HG02623 (cell line): ENCODE measurements around the gene CTNNA3.

Experiments used
- ATAC-seq: cut with Tn5 transposase; IDR thresholded peaks from one replicate; pipeline ENCODE4 v1.9.1; 2021; ENCODE audit warnings: moderate library complexity; ENCODE audit not compliant: unreplicated experiment

Gene CTNNA3

DNA sequence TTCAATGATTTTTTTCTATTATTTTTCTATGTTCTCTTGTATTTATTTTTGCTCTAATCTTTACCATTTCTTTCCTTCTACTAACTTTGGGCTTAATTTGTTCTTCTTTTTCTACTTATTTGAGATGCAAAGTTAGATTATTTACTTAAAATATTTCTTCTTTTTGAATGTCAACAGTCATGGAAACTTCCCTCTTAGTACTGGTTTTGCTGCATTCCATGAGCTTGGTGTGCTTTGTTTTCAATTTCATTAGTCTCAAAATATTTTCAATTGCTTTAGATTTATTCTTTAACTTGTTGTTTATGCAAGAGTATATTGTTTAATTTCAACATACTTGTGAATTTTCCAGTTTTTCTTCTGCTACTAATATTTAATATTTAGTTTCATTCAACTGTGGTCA is 539.8 kb downstream of the CTNNA3 start:
- no peak for ATAC-seq

DNA sequence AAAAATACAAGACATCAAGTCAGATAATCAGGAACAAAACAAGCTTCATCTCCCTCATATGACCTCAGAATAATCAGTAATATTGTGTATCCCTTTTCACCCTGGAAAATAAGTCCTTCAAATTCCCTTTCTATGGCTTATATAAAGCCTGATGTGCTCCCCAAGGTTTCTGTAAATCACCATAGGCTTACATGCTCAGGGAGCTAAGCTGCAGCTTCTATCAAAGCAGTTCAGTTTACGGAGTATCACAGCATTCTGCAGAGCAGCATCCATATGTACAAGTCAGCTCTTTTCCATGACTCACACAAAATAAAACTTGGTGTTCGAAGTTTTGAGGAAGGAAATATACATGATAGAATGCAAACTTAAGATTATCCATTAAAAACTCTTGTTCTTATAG is 544.5 kb downstream of the CTNNA3 start:
- ATAC-seq: no peak

DNA sequence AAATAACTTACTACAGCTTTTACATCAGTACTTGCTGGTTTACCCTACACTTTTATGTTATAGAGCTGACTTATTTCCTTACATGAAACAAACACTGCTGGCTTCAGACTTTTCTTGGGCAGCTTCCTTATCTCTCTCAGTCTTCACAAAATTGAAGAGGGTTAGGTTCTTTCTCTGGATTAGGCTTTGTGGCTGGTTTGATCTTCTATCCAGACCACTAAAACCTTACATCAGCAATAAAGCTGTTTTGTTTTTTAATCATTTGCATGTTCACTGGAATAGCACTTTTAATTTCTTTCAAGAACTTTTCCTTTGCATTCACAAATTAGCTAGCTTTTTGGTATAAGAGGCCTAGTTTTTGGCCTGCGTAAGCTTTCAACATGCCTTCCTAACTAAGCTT is 551.5 kb downstream of the CTNNA3 start:
- no peak for ATAC-seq

DNA sequence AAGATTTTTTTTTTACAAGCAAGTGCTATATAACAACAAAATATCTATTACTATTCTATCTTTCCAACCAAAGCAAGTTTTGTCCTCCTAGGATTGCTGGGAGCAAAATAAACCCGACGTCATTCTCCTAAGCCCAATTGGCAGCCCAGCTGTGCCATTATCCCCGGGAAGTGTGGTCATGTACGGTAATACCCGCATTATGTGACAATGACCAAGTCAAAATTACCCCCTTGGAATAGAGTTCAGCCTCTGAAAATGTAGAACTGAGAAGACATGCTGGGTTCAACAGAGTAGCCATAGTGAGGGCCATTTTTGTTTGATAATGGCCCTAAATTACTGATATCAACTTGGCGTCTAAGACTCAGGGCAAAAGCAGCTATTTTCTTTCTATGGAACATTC is 554.7 kb downstream of the CTNNA3 start:
- no peak for ATAC-seq

DNA sequence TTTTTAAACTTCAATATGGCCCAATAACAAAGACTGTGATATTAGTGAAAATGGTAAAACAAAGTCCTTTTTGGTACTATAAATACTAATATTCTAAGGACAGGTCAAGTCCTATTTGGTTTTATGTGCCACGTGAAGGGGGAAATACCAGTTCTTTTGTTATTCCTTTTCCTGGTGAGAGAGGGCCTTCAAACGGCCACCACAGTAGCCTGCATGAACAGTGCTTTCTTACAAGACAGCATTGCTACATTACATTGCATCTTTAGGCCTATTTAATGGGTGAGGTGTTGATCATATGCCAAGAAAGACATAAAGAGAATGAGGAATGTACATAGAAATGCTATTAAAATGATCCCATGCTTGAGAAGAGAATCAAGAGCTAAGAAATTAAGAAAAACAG is 555.4 kb downstream of the CTNNA3 start:
- no peak for ATAC-seq

DNA sequence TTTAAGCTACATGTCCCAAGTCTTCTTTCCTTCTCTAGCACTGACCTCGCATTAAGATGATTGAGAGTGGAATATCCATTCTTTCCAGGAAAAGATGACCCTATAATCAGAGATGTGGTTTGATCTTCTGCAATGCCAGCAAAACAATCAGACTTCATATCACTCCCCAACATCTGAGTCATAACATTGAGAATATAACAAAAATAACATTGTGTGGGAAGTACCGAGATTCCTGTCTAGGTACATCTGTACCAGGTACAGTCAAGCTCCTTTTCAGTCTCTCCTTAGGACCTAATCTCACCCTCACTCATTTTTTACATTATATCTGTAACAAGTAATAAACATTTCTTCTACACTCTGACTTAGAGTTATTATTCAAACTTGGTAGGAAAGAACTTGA is 568.6 kb downstream of the CTNNA3 start:
- no peak for ATAC-seq

DNA sequence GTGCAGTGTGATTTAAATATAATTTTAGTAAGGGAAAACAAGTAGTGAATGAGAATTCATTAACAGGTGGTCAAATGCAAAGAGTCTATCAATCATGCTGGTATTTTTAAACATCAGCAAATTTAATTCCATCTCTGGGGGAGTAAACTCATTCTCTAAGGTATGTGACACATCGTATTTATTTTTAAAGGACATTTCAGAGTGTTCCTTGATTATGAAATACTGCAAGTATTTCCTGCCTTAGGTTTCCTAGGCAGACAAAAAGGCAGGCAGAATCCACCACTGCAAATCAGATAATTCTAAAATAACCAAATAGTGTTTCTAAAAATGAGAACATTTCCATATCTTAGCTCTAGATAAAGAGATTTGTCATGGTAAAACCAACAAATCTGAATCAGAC is 576.3 kb downstream of the CTNNA3 start:
- ATAC-seq: no peak

DNA sequence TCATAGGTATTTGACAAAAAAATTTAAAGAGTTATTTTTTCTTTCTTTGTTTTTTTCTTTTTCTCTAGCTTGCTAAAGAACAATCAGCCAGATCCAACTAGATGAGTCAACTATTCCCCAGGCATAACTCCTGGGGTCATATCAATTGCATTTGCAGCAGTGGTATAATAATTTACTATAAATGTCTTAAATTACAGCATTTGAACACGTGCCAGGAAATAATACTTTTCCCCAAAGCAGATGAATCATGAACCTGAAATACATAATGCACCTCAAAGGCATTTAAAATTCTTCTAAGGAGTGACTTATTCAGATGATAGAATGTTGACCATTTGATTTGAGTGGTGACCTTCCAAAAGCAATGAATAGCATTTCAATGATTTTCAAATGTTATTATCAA is 580.0 kb downstream of the CTNNA3 start:
- ATAC-seq: no peak

DNA sequence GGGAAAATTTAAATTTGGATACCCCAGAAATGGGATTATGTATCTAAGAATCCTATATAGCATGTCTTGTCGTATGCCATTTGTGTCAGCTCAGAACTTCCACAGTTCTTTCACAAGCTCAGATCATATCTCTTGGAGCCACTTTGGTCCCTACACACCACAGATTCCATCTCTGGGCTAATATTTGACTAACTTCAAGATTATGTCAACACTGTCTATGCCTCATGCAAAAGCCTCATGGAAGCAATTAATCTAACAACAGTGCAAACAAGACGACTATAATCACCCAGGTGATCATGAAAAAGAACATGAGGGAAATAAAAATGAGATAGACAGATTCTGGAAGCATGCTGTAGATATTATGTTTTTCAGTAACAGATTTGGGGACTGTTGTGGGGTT is 581.0 kb downstream of the CTNNA3 start:
- ATAC-seq: no peak

DNA sequence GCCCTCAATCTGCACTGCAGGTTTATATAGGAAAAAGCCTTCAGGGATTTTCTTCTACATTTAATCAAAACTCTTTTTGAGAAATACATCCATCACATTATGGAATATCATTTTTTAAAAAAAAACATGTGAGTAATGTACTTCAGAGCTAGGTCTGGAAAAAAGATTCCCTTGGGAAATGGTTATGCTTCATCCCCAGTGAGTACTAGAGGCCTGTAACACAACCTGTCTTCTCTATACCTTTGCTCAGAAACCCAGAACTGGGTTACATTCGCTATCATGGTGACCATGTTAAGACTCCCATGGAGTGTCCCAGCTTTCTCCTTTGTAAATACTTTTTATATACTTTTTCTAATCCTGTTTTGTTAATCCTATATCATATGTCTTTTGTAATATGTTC is 583.2 kb downstream of the CTNNA3 start:
- ATAC-seq: no peak

DNA sequence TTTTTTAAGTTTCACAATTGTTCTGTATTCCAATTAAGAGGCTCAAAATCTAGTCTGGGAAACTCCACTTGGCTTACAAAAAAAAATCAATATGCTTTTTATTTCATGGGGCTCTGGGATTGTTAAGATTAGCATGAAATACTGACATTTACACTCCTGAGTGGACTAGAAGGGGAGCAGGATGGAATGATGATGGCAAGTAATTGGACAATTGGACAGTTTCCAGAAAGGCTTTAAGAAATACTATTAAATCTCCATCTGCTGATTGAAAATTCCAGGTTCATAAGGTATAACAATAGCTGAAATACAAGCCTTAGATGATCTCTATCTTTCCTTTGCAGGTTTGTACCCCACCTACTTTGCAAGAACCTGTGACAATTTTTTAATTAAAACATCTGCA is 585.7 kb downstream of the CTNNA3 start:
- no peak for ATAC-seq

DNA sequence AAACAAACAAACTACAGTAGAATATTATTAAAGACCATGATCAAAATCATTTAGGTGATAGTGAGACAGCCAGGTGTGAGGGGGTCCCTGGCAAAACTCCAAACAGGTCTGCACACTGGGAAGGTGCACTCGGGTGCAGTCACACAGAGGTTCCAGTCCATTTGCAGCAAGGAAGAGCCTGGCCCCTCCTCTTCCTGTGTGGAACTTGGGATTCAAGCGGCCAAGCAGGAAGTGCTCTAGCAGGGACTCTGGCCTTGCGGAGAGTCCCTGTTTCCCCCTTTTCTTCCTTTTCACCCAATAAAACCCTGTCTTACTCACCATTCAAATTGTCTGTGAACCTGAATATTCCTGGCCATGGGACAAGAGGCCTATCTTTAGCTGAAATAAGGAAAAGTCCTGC is 588.3 kb downstream of the CTNNA3 start:
- ATAC-seq: no peak

DNA sequence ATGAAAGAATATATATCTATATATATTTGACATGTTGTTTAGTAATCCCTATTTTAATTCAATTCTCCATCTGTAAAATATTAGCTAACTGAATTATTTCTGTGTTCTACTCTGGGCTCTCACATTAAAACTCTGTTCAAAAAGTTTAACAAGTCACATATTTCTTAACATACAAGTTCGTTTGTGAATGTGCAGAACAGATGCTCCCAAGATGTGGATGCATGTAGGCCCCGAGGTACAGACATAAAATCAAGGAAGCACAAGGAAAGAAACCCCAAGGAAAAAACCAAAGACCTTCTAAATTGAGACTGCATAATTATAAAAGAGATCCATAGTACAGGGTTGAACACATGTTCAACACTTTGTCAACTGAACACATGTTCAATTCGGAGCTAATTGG is 595.0 kb downstream of the CTNNA3 start:
- ATAC-seq: no peak

DNA sequence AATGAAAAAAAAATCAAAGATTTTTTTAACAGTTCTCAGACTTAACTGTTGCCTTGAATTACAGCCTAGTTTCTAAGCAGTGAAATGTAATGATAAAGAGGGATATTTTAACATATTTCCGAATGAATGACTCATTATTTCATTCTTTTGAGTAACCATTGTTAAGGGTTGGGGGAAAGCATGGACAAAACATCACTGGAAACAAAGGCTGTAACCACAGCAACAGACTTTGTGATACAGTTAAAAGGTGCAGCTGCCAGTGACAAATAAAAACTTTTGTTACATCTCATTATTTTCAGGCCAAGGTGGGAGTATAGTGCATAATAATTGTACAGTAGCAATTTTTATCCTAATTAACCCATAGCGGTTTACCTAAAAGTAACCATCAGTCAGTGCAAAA is 597.5 kb downstream of the CTNNA3 start:
- ATAC-seq: no peak

DNA sequence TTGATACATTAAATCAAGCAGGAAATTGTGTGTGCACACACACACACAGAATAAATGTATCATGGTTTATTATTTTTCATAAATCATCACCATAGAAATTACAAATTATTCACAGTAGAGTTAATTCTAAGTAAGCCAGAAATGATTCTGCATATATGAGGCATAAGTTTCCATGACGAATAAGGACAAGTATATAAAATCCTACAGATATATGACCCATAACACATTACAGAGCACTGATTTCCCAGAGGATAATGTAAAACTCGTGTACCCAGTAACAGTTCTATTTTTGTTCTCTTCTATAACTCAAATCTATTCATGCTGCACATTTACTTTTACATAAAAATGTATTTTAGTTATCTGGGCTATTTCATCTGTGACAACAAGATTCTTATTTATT is 600.5 kb downstream of the CTNNA3 start:
- no peak for ATAC-seq

DNA sequence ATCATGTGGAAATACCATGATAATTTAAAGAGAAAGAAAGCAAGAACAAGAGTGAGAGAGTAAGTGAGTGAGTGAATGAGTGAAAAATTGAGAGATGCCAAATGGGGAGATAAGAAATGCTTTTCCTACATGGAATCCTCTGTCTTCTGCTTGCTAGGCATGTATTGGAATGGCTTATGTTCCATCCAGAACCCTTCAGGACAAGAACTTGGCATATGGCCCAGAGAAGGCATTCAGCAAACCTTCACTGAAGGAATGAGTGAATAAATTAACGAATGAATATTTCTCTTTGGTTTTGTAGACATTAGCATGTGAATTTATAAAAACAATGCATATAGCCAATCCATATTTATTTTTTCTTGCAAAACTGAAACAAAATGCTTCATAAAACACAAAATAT is 608.0 kb downstream of the CTNNA3 start:
- no peak for ATAC-seq

DNA sequence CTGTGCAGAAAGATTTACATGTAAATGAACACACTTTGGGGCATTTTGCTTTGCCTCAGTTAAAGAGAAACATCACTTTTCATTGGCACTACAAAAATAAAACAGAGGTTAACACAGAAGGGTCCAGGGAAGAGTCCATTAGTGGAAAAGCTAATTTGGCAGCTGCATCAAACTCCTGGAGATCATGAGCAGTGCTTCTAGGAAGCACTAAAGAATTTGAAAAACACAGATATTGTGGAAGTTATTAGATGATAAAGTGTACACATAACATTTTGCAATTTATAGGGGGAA is 608.9 kb downstream of the CTNNA3 start:
- ATAC-seq: no peak

DNA sequence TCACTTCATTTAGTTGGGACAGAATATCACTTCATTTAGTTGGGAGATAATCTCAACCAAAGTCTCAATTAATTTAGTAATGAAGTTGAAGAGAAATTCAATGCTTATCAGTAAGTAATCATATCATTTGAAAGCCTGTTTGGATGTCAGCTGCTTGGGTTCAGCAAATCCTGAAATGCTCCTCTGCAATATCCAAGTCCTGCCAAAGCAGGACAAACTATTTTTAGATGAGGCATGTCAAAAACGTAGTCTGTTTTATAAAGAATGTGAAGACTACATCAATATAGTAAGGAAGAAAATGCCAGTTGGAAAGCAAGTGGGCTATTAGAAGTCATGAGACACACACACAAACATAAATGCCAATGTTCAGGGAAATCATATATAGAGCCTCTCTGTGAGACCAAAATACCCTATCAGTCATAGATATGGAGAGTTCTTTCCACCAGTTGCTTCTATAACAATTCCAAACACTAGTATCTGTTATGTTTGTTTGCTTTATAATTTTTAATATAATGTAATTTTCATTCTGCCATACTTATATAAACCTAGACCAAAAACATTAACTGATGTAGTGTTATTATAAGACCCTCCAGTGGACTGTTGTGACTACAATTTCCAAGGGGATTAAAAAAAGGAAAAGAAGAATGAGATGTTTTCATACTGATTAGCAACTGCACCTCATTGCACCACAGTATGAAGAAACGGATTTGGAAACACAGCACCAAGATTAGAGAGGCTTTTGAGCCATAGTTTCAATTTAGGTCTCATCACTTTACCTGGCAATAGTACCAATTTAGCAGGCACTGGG is 609.5 kb downstream of the CTNNA3 start:
- no peak for ATAC-seq

DNA sequence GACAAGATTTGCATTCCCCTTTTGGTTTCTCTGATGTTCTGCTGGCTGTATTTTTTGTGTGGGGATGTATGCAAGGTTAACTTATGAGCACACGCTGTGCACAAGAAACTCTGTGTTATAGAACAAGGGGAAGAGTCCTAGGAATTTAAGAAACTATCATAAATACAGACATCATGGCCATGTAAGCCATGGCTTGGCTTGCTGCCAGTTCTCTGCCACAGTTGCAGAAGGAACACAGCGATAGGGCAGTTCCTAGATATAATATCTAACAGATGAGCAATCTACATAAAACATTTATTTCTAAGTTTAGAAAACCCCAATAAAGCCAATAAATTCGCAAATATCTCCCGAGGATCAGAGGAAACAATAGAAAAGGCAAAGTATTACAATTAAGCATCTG is 616.9 kb downstream of the CTNNA3 start:
- ATAC-seq: no peak

DNA sequence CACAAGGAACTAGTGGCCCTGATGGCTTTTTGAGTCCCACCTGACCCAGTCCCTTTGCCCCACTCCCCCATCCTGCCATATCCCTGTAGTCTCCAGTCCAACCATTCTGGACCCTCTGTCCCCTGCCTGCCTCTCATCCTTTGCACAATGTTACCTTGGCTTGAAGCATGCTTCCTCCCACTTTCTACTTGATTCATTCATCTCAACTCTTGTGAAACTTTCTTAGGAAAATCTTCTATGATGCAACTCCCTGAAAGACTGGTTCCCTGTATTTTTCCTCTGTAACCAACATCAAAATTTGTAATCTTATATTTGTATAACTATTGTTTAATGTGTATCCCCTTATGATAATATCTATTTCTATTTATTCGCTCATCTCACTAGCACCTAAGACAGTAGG is 618.6 kb downstream of the CTNNA3 start:
- ATAC-seq: no peak

DNA sequence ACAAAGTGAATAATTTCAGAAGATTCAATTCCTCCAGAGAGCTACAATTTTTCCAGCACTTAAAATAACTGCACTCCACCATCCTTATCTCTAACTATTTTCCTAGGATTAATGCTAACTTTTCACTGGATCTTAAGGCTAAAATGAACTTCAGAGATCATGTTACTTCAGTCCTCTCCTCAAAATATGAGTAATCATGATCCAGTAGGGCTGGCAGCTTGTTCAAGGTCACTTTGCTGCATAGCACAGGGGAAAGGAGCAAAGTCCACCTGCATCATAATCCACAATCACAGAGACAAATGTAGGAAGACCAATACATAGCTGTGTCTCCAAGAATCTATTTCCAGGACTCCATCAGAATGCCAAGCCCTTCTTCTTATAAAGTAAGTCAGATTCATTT is 619.9 kb downstream of the CTNNA3 start:
- ATAC-seq: no peak

DNA sequence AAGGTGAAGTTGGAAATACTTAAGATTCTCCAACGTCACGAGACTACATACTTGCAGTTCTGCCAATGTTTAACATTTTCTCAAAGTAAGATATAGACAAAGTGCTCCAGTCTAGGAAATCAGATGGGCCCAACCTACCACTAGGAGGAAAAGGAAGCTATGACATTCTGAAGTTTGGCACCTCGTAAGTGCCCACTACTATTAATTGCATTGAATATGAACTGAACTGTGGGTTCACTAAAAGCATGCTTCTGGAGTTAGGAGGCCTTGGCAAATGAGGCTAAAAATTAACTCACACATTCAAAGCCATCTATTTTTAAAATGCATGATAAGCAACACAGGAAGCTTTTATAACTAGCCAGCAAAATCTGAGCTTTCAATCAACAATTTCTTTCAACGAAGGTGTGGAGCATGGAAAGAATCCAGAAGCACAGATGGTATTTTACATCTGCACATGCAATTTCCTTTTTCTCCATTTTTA is 620.5 kb downstream of the CTNNA3 start:
- ATAC-seq: no peak

DNA sequence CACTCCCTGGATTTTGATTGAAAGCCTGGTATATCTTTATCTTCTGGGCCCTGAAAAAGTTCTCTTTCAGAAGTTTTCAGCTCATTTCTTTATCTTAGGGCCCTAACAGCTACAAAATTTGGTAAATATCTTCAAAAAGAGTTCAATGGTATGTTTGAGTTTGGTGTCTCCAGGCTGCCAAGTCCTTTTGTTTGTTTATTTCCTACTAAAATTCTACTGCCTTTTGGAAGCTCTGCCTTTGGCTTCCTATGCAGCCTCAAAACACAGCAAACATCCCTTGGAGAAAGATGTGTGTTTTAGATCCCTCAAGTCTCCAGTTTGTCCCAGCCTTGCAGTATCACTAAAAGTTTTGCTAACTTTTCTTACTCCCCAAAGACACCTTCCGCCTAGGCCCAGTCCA is 623.3 kb downstream of the CTNNA3 start:
- ATAC-seq: no peak
